Adipocyte (in vitro differentiated cells): ENCODE results near the gene WNT2.

Experiments
- DNase-seq: peaks from one replicate; pipeline ENCODE4 v3.0.0-alpha.2; 2015; ENCODE audit warnings: low read depth
- H3K27me3 ChIP-seq: replicated peaks from 2 replicates; pipeline ENCODE4 v1.7.0; 2013; ENCODE audit warnings: mild to moderate bottlenecking, low read length, moderate library complexity; ENCODE audit not compliant: control insufficient read depth, insufficient read depth
- H3K36me3 ChIP-seq: 2 replicates; pipeline ENCODE4 v1.7.0; 2013; ENCODE audit warnings: low read length, mild to moderate bottlenecking, moderate library complexity; ENCODE audit not compliant: control insufficient read depth, insufficient read depth, severe bottlenecking
- H3K4me1 ChIP-seq: 2 replicates; pipeline ENCODE4 v1.7.0; 2013; ENCODE audit warnings: mild to moderate bottlenecking, low read length, moderate library complexity; ENCODE audit not compliant: control insufficient read depth, insufficient read depth
- H3K4me3 ChIP-seq: 2 replicates; pipeline ENCODE4 v1.7.0; 2013; ENCODE audit warnings: mild to moderate bottlenecking, low read length, moderate library complexity
- H3K9ac ChIP-seq: 2 replicates; pipeline ENCODE4 v1.7.0; 2013; ENCODE audit warnings: mild to moderate bottlenecking, low read length, moderate library complexity
- H3K9me3 ChIP-seq: 2 replicates; pipeline ENCODE4 v1.7.0; 2013; ENCODE audit warnings: mild to moderate bottlenecking, low read length, moderate library complexity; ENCODE audit not compliant: control insufficient read depth

Gene WNT2

DNA sequence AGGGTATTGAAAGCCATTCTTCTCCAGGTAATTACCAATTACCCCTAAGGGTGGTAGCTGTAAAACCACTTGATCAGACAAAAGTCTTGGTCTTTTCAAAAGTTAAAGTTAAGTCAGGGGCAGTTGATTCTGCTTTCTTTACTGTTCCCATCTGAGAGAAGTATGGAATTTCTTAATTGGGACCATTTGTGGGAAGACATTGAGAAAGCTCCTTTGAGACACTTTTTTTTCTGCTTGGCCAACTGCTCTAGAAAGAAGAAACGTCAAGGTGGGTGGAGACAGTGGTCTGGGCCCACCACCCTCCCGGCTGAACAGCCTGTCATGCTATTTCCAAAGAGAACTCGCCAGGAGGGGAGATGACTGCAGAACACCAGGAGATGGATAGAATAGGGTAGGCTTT lies 45.3 kb downstream of the WNT2 start:
- Histone ChIP-seq H3K4me1 (peaks cover 21% of the 10 kb centered on the region), H3K36me3 (no peaks in the 10 kb centered on the region), H3K9me3 (no peaks in the 10 kb centered on the region), H3K4me3 (no peak overlapping the region), H3K27me3 (no peaks in the 10 kb centered on the region), H3K9ac (no peak overlapping the region)
- peak; percentile 34 for DNase-seq

DNA sequence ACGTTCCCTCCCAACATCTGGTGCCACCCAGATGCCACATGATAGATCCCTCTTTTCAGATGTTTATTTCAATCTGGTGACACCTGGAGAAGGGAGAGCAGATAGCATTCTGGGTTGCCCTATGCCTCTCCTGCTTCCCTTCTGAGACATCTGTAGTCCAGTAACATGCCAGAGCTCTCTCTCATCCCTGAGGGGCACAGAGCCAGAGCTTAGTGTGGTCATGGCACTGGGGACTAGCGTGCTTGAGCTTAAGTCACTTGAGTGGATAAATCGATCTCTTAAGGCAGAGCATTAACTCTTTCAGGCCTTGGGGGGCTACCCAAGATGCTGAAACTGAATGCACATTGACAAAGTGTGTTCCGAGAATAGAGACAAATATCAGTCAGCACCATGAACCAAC lies 47.9 kb downstream of the WNT2 start:
- Histone ChIP-seq H3K27me3 (no peaks in the 10 kb centered on the region), H3K9ac (no peak overlapping the region), H3K9me3 (no peaks in the 10 kb centered on the region), H3K4me3 (no peak overlapping the region), H3K4me1 (peaks cover 25% of the 10 kb centered on the region), H3K36me3 (no peaks in the 10 kb centered on the region)
- no peak for DNase-seq

DNA sequence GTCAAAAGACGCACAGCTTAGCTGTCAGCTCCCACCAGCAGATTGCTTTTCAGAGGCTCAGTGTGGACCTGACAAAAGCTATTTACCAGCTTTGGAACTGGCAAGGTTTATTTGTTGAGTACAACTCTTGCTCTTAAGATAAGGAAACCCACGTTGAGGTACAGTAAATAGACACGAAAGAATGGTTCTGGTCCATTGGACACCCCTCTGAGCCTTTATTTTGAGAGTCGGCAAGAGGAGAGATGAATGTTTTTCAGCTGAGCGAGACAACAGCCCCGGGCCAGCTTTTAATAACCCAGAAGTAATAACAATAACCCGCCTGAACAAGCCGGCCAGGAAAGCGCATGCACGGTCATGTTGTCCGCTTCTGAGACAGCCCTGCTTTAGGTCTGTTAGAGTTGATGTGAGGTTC lies 49.0 kb downstream of the WNT2 start:
- no peak overlapping the region for H3K9ac ChIP-seq
- no peaks in the 10 kb centered on the region for H3K27me3 ChIP-seq
- no peaks in the 10 kb centered on the region for H3K9me3 ChIP-seq

DNA sequence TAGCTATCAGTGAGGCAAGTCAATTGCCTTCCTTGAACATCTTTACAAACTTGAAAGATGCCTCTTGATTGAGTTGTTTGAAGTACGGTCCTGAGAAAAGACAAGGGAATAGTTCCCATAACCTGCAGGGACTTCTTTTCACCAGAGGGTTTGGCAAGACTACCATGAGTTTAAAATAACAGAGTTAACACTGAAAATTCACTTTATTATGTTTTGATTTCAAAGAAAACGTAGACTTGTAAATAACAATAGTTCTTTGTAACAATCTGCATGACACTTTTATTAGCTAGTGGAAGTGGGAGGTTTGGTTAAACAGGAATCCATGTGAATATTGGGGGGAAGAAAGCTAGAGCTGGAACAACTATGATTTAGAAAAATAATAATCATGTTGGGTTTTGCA lies 49.5 kb downstream of the WNT2 start:
- peaks cover 28% of the 10 kb centered on the region for H3K4me1 ChIP-seq
- H3K4me3 ChIP-seq: no peak overlapping the region
- no peaks in the 10 kb centered on the region for H3K27me3 ChIP-seq
- no peaks in the 10 kb centered on the region for H3K36me3 ChIP-seq
- no peak for DNase-seq
- H3K9me3 ChIP-seq: no peaks in the 10 kb centered on the region
- H3K9ac ChIP-seq: no peak overlapping the region

More for the DNA sequence above, 49.0 kb downstream of the WNT2 start:
- DNase-seq: no peak
- Histone ChIP-seq H3K36me3 (no peaks in the 10 kb centered on the region), H3K4me1 (peaks cover 28% of the 10 kb centered on the region), H3K4me3 (no peak overlapping the region)

DNA sequence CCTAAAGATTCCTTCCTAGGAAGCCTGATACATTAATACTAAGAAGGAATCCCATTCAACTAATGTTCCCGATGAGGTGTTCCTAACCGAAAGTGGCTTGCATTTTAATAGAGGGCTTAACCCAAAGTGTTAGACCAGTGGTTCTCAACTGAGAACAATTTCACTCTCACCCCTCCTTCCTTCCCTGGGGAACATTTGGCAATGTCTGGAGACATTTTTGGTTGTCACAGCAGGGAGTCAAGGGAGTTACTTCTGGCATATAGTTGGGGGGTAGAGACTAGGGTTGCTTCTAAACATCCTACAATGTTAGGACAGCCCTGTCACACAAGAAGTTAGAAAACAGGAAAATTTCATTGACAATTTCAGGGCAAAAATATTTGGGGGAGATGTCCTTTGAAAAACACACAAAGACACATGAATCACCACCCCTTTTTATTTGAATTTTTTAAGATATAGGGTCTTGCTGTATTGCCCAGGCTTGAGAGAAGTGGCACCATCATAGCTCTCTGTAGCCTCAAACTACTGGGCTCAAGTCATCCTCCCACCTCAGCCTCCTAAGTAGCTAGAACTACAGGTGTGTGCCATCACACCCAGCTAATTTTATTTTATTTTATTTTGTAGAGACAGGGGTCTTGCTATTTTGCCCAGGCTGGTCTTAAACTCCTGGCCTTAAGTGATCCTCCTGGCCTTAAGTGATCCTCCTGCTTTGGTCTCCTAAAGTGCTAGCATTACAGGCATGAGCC lies 50.7 kb downstream of the WNT2 start:
- Histone ChIP-seq H3K4me1 (peaks cover 28% of the 10 kb centered on the region), H3K9me3 (no peaks in the 10 kb centered on the region), H3K9ac (no peak overlapping the region), H3K27me3 (no peaks in the 10 kb centered on the region), H3K4me3 (no peak overlapping the region), H3K36me3 (no peaks in the 10 kb centered on the region)
- DNase-seq: no peak

DNA sequence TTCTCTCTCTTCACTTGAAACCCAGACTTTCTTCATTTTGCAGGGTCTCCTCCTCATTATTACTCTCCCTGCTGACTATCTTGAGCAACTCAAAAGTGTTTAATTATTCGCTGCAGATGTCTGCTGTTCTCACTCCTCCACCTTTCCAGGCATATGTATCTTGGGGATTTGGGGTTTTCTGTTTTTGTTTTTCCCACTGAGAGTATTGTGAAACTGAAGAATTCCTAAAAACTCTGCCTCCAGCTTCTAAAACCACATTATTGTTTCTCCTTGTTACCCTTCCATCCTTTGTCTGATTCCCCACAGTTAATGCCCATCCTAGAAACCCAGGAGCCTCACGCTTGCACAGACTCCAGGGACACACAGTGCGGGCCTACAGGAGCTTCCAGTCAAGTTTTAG lies 51.3 kb downstream of the WNT2 start:
- Histone ChIP-seq H3K9ac (no peak overlapping the region), H3K9me3 (no peaks in the 10 kb centered on the region), H3K4me3 (no peak overlapping the region), H3K36me3 (no peaks in the 10 kb centered on the region), H3K27me3 (no peaks in the 10 kb centered on the region), H3K4me1 (peaks cover 28% of the 10 kb centered on the region)
- DNase-seq: peak; percentile 15

DNA sequence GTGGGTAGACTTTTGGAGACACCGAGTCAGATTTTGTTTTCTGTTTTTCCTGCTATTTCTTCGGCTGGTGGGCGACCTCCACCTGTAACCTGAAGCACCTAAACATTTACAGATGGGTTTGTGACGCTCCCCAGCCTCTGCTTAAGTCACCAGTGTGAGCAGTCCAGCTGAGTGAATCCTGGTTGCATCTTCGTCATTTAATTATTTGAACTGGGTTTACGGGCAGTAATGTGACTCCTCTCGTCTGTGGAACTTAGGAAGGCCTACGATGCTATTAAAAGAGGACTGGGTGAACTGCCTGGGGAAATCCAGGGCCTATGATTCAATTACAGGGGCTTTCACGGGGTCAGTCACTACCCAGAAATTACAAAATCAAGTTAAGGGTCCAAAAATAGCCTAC lies 52.5 kb downstream of the WNT2 start:
- Histone ChIP-seq H3K9me3 (peaks cover 2% of the 10 kb centered on the region), H3K36me3 (no peaks in the 10 kb centered on the region), H3K27me3 (no peaks in the 10 kb centered on the region), H3K4me3 (peak overlapping the region; percentile 64), H3K4me1 (peaks cover 28% of the 10 kb centered on the region), H3K9ac (peak overlapping the region; percentile 37)
- DNase-seq: no peak

DNA sequence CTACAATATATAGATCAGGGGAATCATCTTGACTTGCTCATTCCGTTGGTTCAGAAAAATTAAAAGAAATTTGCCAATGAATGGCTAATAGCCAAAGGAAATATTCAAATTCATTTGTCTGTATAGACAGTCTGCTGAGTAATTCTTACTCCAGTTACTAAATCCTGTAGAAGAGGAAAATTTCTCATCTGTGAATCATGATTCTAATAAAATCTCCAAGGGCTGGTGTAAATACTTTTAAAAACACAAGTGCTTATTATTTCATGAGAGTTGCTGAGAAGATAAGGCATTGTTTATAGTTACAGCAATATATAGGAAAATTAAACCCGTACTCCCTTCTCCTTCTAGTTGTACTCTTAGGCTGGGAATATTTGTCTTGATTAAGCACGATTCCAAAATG lies 53.0 kb downstream of the WNT2 start:
- peak; percentile 62 for DNase-seq
- no peaks in the 10 kb centered on the region for H3K36me3 ChIP-seq
- H3K9me3 ChIP-seq: peaks cover 2% of the 10 kb centered on the region
- peak overlapping the region; percentile 39 for H3K9ac ChIP-seq
- no peaks in the 10 kb centered on the region for H3K27me3 ChIP-seq
- H3K4me1 ChIP-seq: peaks cover 28% of the 10 kb centered on the region
- peak overlapping the region; percentile 64 for H3K4me3 ChIP-seq

DNA sequence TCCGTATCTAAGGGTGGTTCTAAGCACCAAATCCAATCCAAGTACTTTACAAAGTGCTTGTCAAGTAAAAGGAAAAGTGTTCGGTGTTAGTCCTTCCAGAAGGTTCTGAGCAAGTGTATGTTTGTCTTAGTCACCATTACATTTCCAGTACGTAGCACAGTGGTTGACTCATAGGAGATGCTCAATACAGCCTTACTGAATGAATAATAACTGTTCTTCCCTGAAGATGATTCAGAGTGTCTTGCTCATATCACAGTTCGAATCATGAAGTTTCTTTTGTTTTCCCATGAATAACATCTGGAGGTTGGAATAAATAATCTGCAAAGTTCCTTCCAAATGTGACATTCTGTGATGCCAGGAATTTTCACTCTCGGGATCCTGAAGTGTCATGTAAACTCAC lies 53.4 kb downstream of the WNT2 start:
- Histone ChIP-seq H3K9ac (peak overlapping the region; percentile 39), H3K4me3 (peak overlapping the region; percentile 62), H3K36me3 (no peaks in the 10 kb centered on the region), H3K4me1 (peaks cover 28% of the 10 kb centered on the region), H3K27me3 (no peaks in the 10 kb centered on the region), H3K9me3 (peaks cover 2% of the 10 kb centered on the region)
- DNase-seq: peak; percentile 68

DNA sequence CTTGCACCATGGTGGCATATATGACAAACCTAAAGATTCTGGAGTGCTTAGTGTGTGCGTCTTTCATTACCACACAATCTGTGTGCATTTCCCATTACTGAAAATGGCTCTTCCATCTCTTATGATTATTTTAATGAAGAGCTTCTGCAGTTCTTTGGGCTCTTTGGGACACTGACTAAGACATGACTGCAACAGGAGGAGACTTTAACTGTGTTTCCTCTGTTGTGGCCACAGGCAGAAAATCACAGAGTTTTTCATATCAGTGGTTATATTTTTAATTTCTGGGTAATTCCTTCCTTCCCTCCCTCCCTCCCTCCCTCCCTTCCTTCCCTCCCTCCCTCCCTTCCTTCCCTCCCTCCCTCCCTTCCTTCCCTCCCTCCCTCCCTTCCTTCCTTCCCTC lies 58.1 kb downstream of the WNT2 start:
- Histone ChIP-seq H3K27me3 (no peaks in the 10 kb centered on the region), H3K4me1 (peaks cover 12% of the 10 kb centered on the region), H3K9ac (no peak overlapping the region), H3K4me3 (no peak overlapping the region), H3K36me3 (no peaks in the 10 kb centered on the region), H3K9me3 (peaks cover 2% of the 10 kb centered on the region)
- DNase-seq: no peak

DNA sequence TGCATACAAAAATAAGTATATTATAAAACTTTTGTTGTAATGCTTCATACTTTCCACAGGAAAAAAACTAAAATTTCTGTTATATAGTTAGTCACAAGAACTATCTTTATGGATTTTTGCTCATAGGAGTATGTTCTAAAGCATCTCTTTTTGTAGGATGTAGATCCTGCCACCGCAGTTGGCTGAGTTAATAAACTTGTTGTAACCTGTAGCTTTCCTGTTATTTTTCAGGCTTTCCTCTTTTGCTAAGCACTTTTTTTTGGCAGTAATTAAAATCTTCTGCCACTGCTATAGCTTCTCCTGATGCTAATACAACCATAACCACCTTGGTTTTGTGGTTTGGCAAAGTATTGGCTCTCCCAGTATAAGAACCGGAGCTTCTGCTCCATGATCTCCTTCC lies 60.3 kb downstream of the WNT2 start:
- peaks cover 14% of the 10 kb centered on the region for H3K4me1 ChIP-seq
- no peaks in the 10 kb centered on the region for H3K36me3 ChIP-seq
- H3K27me3 ChIP-seq: no peaks in the 10 kb centered on the region
- no peak overlapping the region for H3K9ac ChIP-seq
- no peak for DNase-seq
- H3K9me3 ChIP-seq: peaks cover 2% of the 10 kb centered on the region
- no peak overlapping the region for H3K4me3 ChIP-seq

DNA sequence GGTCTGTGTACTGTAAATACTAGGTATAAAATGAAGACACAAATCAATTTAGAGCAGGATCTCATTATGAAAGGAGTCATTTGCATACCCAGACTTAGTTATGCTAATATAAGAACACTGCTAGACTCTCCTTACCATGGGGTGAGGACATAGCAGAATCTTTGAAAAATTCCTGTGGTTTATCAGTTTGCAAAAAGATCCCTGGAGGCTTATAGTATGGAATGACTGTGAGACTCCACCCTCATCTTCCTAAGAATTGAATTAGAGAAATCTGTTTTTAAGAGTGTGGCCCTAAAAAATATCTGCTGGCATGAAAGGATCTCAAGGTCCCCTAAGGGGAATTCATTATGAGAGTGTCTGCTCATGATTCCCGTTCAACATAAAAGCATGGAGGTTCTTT lies 63.2 kb downstream of the WNT2 start:
- Histone ChIP-seq H3K36me3 (no peaks in the 10 kb centered on the region), H3K4me1 (peaks cover 14% of the 10 kb centered on the region), H3K9ac (no peak overlapping the region), H3K9me3 (no peaks in the 10 kb centered on the region), H3K27me3 (no peaks in the 10 kb centered on the region), H3K4me3 (no peak overlapping the region)
- peak; percentile 74 for DNase-seq
